Lower leg skin (tissue), 4 donors: ENCODE measurements around the gene GPR157. TPM values are rescaled to one million over a fixed set of nuclear protein-coding genes. Genes with fewer than 3 reads are reported as not detected.

Experiments
- DNase-seq, 2 donors: peaks; one replicate each; pipeline ENCODE4 v3.0.0-alpha.2; 2019; ENCODE audit warnings: low spot score in 2 of 2
- H3K4me3 ChIP-seq: fragments of 200-600 bp; sonication (generic); 2 replicates; pipeline ENCODE4 v1.5.1; 2017; ENCODE audit warnings: mild to moderate bottlenecking, low read depth; ENCODE audit not compliant: poor library complexity, severe bottlenecking
- CTCF ChIP-seq, 3 donors: fragments of 450-650 bp; IDR thresholded peaks; one replicate each; pipeline ENCODE4 v1.5.1; 2016; ENCODE audit warnings: antibody characterized with exemption in 3 of 3, mild to moderate bottlenecking in 3 of 3, moderate library complexity in 2 of 3
- POLR2A ChIP-seq, 2 donors: fragments of 450-650 bp; IDR thresholded peaks; one replicate each; pipeline ENCODE4 v1.6.1; 2016 to 2017; ENCODE audit warnings: antibody characterized with exemption in 2 of 2, mild to moderate bottlenecking in 1 of 2, moderate library complexity in 1 of 2
- WGBS, 2 donors: methylation state at CpG; one replicate each; pipeline ENCODE4 v1.1.5; 2018; 5-methylcytosine and 5-hydroxymethylcytosine counted together
- intact Hi-C: fragments of 100-400 bp; cut with DNase I; formaldehyde crosslinking; loops from one replicate; pipeline ENCODE4 v1.15.0; 2023; ENCODE audit warnings: low total_unique reads
- microRNA counts, 2 donors: library from miRNA; unstranded; fragments of <30 nt; microRNA quantifications; one replicate each; lab custom pipeline; 2016
- total RNA-seq, 4 donors: library from RNA; depleted of rRNA; stranded (reverse); fragments of >200 nt; gene quantifications; one replicate each; pipeline ENCODE4 v1.1.0, GENCODE V29; 2016

Gene GPR157
- total RNA-seq, 4 donors from 2014 or later: 49.5 to 95.7 (median 60.8) TPM

- intact Hi-C loops: no loop called here
- H3K4me3 ChIP-seq: no peak overlapping the region
- 56 to 69% methylated on average over 2 of the region's 2 CpGs for WGBS, 2 donors
- DNase-seq: no peak
- no peak for TF ChIP-seq POLR2A (IDR thresholded peaks at IDR 0.05)
- no peak for TF ChIP-seq CTCF (IDR thresholded peaks at IDR 0.05)
Observed at GRCh38 chr1:9058465-9058864, 70.4 kb downstream of the GPR157 start.

- DNase-seq: no peak
- TF ChIP-seq POLR2A (IDR thresholded peaks at IDR 0.05) (no peak), CTCF (IDR thresholded peaks at IDR 0.05) (no peak)
- 85 to 89% methylated on average over 10 of the region's 10 CpGs for WGBS, 2 donors
Observed at GRCh38 chr1:9057851-9058250, 71.1 kb downstream of the GPR157 start.

GRCh38 chr1:9052272-9053049, 76.4 kb downstream of the GPR157 start:
- TF ChIP-seq POLR2A (IDR thresholded peaks at IDR 0.05) (no peak), CTCF (IDR thresholded peaks at IDR 0.05) (no peak)
- H3K4me3 ChIP-seq: no peak overlapping the region
- intact Hi-C loops: no loop called here
- DNase-seq: no peak
- 96 to 98% methylated on average over 6 of the region's 6 CpGs for WGBS, 2 donors

More at GRCh38 chr1:9057851-9058250, 71.1 kb downstream of the GPR157 start:
- intact Hi-C loops: no loop called here
- no peak overlapping the region for H3K4me3 ChIP-seq

GRCh38 chr1:9051379-9051778, 77.5 kb downstream of the GPR157 start:
- WGBS, 2 donors: 74 to 78% methylated on average over 1 of the region's 1 CpG
- no peak overlapping the region for H3K4me3 ChIP-seq
- intact Hi-C loops: no loop called here
- TF ChIP-seq POLR2A (IDR thresholded peaks at IDR 0.05) (no peak), CTCF (IDR thresholded peaks at IDR 0.05) (no peak)
- no peak for DNase-seq

- WGBS, 2 donors: 66 to 76% methylated on average over 3 of the region's 3 CpGs
Observed at GRCh38 chr1:9050803-9051202, 78.1 kb downstream of the GPR157 start.

More at GRCh38 chr1:9050803-9051202, 78.1 kb downstream of the GPR157 start:
- TF ChIP-seq POLR2A (IDR thresholded peaks at IDR 0.05) (no peak), CTCF (IDR thresholded peaks at IDR 0.05) (no peak)
- intact Hi-C loops: no loop called here
- H3K4me3 ChIP-seq: no peak overlapping the region
- DNase-seq: no peak

MicroRNA genes within 50 kb of the gene (microRNA counts, 767-probe panel; counts per million panel counts)
- 0 to 358 counts per million in 2 donors for microRNA hsa-miR-34a-5p (lab: Ali Mortazavi, UCI)

Other genes with a start within 250 kb of the GPR157 start
- gene CA6, start 183.2 kb downstream of the GPR157 start, total RNA-seq: 10 to 100 TPM; 17.4 to 38.0 (median 26.6) TPM
- gene SLC2A7, start 102.7 kb downstream of the GPR157 start, total RNA-seq: not detected
- gene SLC2A5, start 59.5 kb downstream of the GPR157 start, total RNA-seq: 1 to 10 TPM in 2 of 4 donors, under 1 TPM in 2; 0.21 to 3.4 (median 1.9) TPM
- 10 to 100 TPM; 65.5 to 98.7 (median 87.8) TPM for gene H6PD, start 105.7 kb upstream of the GPR157 start, total RNA-seq
- gene SPSB1, start 163.8 kb upstream of the GPR157 start, total RNA-seq: 10 to 100 TPM; 25.3 to 75.5 (median 45.3) TPM